Central memory CD8-positive, alpha-beta T cell (primary cell): ENCODE measurements around the gene TSSK6.
A peak's percentile ranks its signal among the peaks of the same experiment; 100 is the strongest.

Source experiments
- ATAC-seq: fragments of 150-1000 bp; cut with Tn5 transposase; replicated peaks from 2 replicates; pipeline ENCODE4 v1.10.0; 2022; ENCODE audit warnings: mild to moderate bottlenecking, moderate FRiP score, moderate number of reproducible peaks; ENCODE audit not compliant: poor library complexity, severe bottlenecking; ENCODE audit errors: extremely low read depth
- DNase-seq, 2 donors: peaks; one replicate each; pipeline ENCODE4 v3.0.0; 2021; ENCODE audit warnings: low spot score in 2 of 2
- H3K27ac Mint-ChIP-seq: one replicate; pipeline ENCODE4 v1.8.0; 2022; ENCODE audit warnings: low read depth, mild to moderate bottlenecking, moderate library complexity, mixed read lengths
- H3K27me3 Mint-ChIP-seq: one replicate; pipeline ENCODE4 v1.8.0; 2022; ENCODE audit warnings: mixed read lengths
- H3K36me3 Mint-ChIP-seq: one replicate; pipeline ENCODE4 v1.8.0; 2022; ENCODE audit warnings: mild to moderate bottlenecking, moderate library complexity, mixed read lengths; ENCODE audit not compliant: insufficient read depth
- H3K4me1 Mint-ChIP-seq: one replicate; pipeline ENCODE4 v1.8.0; 2022; ENCODE audit warnings: mixed read lengths
- H3K4me3 Mint-ChIP-seq: one replicate; pipeline ENCODE4 v1.8.0; 2022; ENCODE audit warnings: mild to moderate bottlenecking, moderate library complexity, mixed read lengths
- H3K9me3 Mint-ChIP-seq: one replicate; pipeline ENCODE4 v1.8.0; 2022; ENCODE audit warnings: mixed read lengths

Gene TSSK6

GRCh38 chr19:19514881-19515641 lies at the start of gene TSSK6:
Gene TSSK6 (minus strand): TSS chr19:19515548. CDS start chr19:19515427, 121 bp downstream.
- H3K27me3 Mint-ChIP-seq, result no peaks in the 10 kb centered on the region
- no peaks in the 10 kb centered on the region for H3K9me3 Mint-ChIP-seq
- H3K36me3 Mint-ChIP-seq, result peaks cover 23% of the 10 kb centered on the region
- H3K4me1 Mint-ChIP-seq, result peaks cover 18% of the 10 kb centered on the region
- ATAC-seq, result no peak
- peak within 1 kb of the TSS; percentile 95 for H3K27ac Mint-ChIP-seq
- DNase-seq, result no peak
- peak within 1 kb of the TSS; percentile 92 for H3K4me3 Mint-ChIP-seq

- no peak for DNase-seq
- Mint-ChIP-seq H3K27ac (peak overlapping the region; percentile 53), H3K36me3 (peaks cover 25% of the 10 kb centered on the region), H3K27me3 (no peaks in the 10 kb centered on the region), H3K4me1 (peaks cover 17% of the 10 kb centered on the region), H3K9me3 (no peaks in the 10 kb centered on the region), H3K4me3 (no peak overlapping the region)
- no peak for ATAC-seq
Observed at GRCh38 chr19:19563348-19563848, 48.0 kb upstream of the TSSK6 start.

GRCh38 chr19:19562665-19563347 lies 47.5 kb upstream of the TSSK6 start:
- peak; percentile 73 for ATAC-seq
- H3K27me3 Mint-ChIP-seq, result no peaks in the 10 kb centered on the region
- no peak for DNase-seq

GRCh38 chr19:19561946-19562664 lies 46.8 kb upstream of the TSSK6 start:
- Mint-ChIP-seq H3K27ac (peak overlapping the region; percentile 53), H3K27me3 (no peaks in the 10 kb centered on the region), H3K4me1 (peaks cover 12% of the 10 kb centered on the region), H3K36me3 (peaks cover 25% of the 10 kb centered on the region), H3K4me3 (no peak overlapping the region), H3K9me3 (no peaks in the 10 kb centered on the region)
- DNase-seq, result no peak
- no peak for ATAC-seq

More at GRCh38 chr19:19562665-19563347, 47.5 kb upstream of the TSSK6 start:
- H3K4me3 Mint-ChIP-seq, result no peak overlapping the region
- H3K9me3 Mint-ChIP-seq, result no peaks in the 10 kb centered on the region
- peaks cover 25% of the 10 kb centered on the region for H3K36me3 Mint-ChIP-seq
- H3K4me1 Mint-ChIP-seq, result peaks cover 15% of the 10 kb centered on the region
- H3K27ac Mint-ChIP-seq, result peak overlapping the region; percentile 53

GRCh38 chr19:19559931-19560330 lies 44.6 kb upstream of the TSSK6 start:
- H3K4me3 Mint-ChIP-seq, result no peak overlapping the region
- DNase-seq (no peak), ATAC-seq (no peak)
- H3K36me3 Mint-ChIP-seq, result peaks cover 21% of the 10 kb centered on the region
- no peak overlapping the region for H3K27ac Mint-ChIP-seq
- H3K27me3 Mint-ChIP-seq, result no peaks in the 10 kb centered on the region
- H3K4me1 Mint-ChIP-seq, result peaks cover 12% of the 10 kb centered on the region
- H3K9me3 Mint-ChIP-seq, result no peaks in the 10 kb centered on the region

DNA sequence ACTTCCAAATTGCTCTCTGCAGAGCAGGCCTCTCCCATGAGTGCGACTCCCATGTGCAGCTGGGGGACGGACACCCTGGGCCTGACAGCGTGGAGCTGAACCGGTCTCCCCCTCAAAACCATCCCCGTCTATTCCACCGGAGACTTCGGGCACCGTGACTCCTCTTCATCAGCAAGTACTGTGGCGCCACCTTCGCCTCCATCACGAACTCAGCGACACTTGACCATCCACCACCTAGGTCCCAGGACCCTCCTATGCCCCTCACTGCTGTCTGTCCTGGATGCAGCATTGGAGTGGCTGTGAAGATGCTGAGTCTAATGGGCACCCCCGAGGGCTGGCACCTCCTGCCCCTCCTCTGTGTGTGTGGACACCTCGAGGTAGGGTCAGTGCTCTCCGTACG lies 43.3 kb upstream of the TSSK6 start:
- peak overlapping the region; percentile 42 for H3K27ac Mint-ChIP-seq
- H3K4me1 Mint-ChIP-seq, result peaks cover 17% of the 10 kb centered on the region
- H3K4me3 Mint-ChIP-seq, result no peak overlapping the region
- DNase-seq (no peak), ATAC-seq (no peak)
- no peaks in the 10 kb centered on the region for H3K9me3 Mint-ChIP-seq
- H3K27me3 Mint-ChIP-seq, result no peaks in the 10 kb centered on the region
- H3K36me3 Mint-ChIP-seq, result peaks cover 20% of the 10 kb centered on the region

GRCh38 chr19:19558055-19558454 lies 42.7 kb upstream of the TSSK6 start:
- no peak for ATAC-seq

GRCh38 chr19:19554074-19555023 lies 39.0 kb upstream of the TSSK6 start:
- no peak for ATAC-seq
- no peaks in the 10 kb centered on the region for H3K9me3 Mint-ChIP-seq
- peaks cover 6% of the 10 kb centered on the region for H3K36me3 Mint-ChIP-seq
- H3K27me3 Mint-ChIP-seq, result no peaks in the 10 kb centered on the region
- no peak overlapping the region for H3K4me3 Mint-ChIP-seq
- peaks cover 5% of the 10 kb centered on the region for H3K4me1 Mint-ChIP-seq
- peak in 1 of 2 donors; percentile 46 for DNase-seq
- no peak overlapping the region for H3K27ac Mint-ChIP-seq

More at GRCh38 chr19:19558055-19558454, 42.7 kb upstream of the TSSK6 start:
- DNase-seq, result no peak
- Mint-ChIP-seq H3K36me3 (peaks cover 17% of the 10 kb centered on the region), H3K4me1 (peaks cover 14% of the 10 kb centered on the region), H3K4me3 (no peak overlapping the region), H3K27ac (peak overlapping the region; percentile 71), H3K27me3 (no peaks in the 10 kb centered on the region), H3K9me3 (no peaks in the 10 kb centered on the region)

- peaks cover 5% of the 10 kb centered on the region for H3K4me1 Mint-ChIP-seq
- H3K27me3 Mint-ChIP-seq, result no peaks in the 10 kb centered on the region
- H3K9me3 Mint-ChIP-seq, result no peaks in the 10 kb centered on the region
- DNase-seq, result no peak
- ATAC-seq, result no peak
- no peak overlapping the region for H3K4me3 Mint-ChIP-seq
- H3K36me3 Mint-ChIP-seq, result peaks cover 6% of the 10 kb centered on the region
- H3K27ac Mint-ChIP-seq, result no peak overlapping the region
Observed at GRCh38 chr19:19553670-19554069, 38.3 kb upstream of the TSSK6 start.

DNA sequence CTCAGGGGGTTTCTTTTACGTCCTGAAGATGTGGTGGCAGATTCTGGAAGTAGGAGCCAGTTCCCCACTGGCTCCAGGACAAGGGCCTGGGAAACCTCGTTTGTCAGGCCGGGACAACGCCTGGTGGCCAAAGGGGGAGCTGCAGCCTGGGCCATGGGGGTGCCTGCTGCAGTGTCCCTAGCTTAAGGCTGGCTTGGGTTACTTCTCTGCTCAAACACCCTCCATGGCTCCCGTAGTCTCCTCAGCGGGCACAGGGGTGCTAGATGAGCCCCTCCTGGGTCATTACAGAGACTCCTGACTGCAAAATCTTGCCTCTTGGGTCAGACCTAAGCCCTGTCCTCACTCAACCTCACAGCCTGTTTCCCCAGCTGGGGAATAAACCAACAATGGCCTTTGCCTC lies 37.5 kb upstream of the TSSK6 start:
- Mint-ChIP-seq H3K4me1 (peaks cover 5% of the 10 kb centered on the region), H3K36me3 (peaks cover 6% of the 10 kb centered on the region), H3K27me3 (no peaks in the 10 kb centered on the region), H3K4me3 (no peak overlapping the region), H3K27ac (no peak overlapping the region), H3K9me3 (no peaks in the 10 kb centered on the region)
- DNase-seq, result no peak
- no peak for ATAC-seq

GRCh38 chr19:19551853-19552192 lies 36.5 kb upstream of the TSSK6 start:
- H3K4me3 Mint-ChIP-seq, result no peak overlapping the region
- no peak overlapping the region for H3K27ac Mint-ChIP-seq
- DNase-seq, result no peak
- H3K9me3 Mint-ChIP-seq, result no peaks in the 10 kb centered on the region
- peaks cover 5% of the 10 kb centered on the region for H3K4me1 Mint-ChIP-seq
- H3K36me3 Mint-ChIP-seq, result peaks cover 4% of the 10 kb centered on the region
- no peaks in the 10 kb centered on the region for H3K27me3 Mint-ChIP-seq
- ATAC-seq, result no peak
